Kidney glomerular epithelial cell (primary cell): ENCODE data around the gene ARMC8.

ENCODE experiments used
- DNase-seq: peaks from one replicate; lab custom pipeline; 2025; lab: John Stamatoyannopoulos, UW

The ARMC8 gene

DNA sequence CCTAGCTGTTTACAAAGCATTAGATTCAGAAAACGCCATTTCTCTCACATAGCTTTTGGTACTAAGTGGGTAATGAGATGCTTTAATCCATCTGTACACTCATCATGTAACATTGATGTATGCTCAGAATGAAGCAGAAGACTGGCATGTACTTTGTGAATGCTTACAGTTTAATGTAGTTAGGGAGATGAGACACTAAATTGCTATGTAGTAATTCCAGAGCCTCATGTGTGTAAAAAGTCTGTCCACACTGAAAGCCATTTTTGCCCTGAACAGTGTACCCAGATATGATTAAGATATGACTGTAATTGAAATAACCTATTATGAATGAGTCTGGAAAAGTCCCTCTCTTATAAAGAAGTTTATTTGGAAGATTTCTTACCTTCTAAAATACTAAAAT is 66.5 kb downstream of the ARMC8 start:
- DNase-seq = no peak

DNA sequence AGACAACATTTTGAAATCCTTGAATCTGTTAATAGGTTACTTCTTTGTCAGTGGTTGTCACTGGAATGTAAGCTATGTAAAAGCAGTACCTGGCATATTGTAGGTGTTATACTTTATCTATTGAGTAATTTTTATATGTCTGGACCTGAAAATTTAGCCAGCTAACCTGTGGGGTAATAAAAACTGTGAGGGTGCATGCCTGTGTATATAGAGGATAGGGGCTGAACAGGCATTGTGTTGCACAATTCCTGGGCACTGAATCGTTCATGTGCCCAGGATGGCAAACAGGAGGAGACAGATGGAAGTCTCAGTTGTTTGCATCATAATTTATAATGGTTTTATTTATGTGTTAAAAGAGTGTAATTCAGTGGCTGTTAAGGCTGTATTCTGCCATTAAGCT is 67.1 kb downstream of the ARMC8 start:
- peak; percentile 24 for DNase-seq

DNA sequence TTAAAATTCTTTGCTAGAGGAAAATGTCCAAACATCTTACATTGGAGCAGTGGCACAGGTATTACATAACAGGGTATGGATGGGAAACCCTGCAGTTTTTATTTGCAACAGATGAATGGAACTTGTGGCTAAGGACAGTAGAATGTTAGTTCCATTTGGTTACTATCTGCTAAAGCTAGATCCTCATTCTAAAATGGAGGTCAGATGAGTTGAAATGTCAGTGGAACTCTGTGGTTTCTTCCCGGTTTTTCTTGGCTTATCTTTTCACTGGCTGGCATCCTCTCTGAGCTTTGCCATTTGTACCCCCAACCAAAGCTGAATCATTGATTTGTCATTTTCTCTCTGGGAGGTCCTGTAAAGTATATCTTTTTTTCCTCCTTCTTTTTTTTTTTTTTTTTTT is 68.9 kb downstream of the ARMC8 start:
- no peak for DNase-seq

DNA sequence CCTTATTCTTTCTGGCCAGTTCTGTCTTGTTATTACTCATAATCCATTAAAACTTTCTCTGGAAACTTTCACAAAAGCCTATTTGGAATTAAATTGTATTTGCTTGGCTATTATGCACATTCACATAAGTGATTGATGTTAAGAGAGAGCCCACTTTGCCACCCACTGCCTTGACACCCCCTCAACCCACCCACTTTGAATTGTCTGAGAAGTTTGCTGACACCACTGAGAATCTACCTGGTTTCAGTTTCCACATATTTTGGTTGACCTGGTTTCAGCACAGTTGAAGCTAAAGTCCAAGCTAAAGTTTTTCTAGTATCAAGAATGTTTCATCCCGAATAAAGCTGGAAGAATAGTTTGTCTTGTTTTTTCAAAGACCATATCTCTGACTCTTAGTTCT is 70.9 kb downstream of the ARMC8 start:
- no peak for DNase-seq

DNA sequence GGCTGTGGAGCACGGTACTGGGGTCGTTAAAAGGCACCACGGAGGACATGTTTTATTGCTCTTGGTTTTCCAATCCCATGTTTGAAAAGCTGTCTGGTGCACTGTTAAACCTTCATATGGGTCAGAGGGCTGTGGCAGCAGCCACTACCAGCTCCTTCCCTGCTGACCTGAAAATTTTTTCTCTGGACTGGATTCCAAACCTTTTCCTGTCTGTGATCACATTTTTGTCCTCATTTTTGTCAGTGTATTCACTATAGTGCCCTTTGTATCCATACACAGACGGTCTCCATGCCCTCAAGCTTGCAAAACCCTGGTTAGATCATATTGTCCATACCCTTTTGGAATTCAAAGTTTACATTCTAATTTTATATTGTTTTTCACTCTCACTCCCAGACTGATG is 72.0 kb downstream of the ARMC8 start:
- DNase-seq = no peak

DNA sequence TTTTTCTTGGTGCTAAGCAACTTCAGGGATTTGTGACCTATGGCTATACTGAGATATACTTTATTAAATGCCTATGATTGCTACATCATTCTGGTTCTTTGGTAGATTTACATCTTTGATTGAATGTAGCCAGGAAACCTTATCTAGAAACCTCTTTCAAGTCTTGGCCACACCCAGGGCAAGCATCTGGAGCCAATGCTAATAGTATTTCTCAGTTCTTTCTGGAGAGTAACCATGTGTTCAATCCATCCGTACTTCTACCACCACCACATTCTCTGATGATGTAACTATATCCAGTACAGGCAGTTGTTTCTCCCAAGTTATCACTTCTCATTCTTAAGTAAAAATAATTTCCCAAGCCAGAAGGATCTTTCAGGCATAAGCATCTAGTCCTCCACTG is 73.5 kb downstream of the ARMC8 start:
- DNase-seq = no peak

DNA sequence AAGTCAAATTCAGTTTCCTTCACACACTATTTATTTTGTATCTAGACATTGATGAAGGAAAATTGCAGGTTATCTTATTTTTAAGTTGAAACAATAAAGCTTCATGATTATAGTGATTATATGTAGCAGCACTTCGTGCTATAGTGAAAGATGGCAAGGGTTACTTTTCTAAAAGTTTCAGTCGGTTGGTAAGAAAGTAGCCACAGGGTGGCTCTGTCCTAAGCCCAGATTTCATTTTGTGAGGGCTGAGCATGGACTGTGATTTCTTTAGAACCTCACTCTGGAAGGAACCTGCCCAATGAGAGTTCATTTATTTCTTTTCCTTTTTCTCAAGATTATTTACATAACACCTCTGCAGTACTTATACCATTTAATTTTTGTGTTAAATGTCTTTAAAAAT is 76.0 kb downstream of the ARMC8 start:
- DNase-seq = no peak

DNA sequence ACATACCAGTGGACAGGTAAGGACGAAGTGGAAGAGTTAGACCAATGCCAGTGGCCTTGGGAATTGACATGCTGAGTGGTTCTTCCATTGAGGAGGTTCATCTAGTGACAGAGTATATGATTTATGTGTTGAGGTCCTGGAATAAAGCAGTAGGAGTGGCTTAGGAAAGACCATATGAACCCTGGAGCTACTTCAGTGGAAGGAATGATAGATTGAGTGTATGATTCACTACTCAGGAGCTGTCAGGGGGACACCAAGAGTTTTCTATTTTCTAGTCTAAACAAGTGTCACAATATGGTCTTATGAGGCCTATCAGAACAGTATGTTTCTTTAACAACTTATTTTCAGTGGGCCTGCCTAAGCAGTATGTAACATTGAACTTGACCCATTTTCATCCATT is 78.6 kb downstream of the ARMC8 start:
- DNase-seq = no peak

DNA sequence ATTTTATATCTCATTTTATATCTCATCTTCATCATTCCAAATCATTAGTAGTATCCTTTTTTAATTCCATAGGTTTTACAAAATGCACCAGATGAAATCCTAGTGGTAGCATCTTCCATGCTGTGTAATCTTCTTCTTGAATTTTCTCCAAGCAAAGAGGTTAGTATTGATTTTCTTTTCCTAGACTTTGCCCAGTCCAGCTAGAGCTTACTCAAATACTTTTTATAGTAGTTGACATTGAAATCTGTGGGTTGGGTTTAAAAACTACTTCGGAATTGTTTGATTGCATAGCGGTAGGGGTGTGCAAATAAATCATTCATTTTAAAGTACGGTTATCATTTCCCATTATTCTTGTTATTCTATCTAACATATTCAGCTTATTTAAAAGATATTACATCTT is 80.0 kb downstream of the ARMC8 start:
- DNase-seq = no peak

- no peak for DNase-seq
Observed at GRCh38 chr3:138270245-138270644, 83.1 kb downstream of the ARMC8 start.

DNA sequence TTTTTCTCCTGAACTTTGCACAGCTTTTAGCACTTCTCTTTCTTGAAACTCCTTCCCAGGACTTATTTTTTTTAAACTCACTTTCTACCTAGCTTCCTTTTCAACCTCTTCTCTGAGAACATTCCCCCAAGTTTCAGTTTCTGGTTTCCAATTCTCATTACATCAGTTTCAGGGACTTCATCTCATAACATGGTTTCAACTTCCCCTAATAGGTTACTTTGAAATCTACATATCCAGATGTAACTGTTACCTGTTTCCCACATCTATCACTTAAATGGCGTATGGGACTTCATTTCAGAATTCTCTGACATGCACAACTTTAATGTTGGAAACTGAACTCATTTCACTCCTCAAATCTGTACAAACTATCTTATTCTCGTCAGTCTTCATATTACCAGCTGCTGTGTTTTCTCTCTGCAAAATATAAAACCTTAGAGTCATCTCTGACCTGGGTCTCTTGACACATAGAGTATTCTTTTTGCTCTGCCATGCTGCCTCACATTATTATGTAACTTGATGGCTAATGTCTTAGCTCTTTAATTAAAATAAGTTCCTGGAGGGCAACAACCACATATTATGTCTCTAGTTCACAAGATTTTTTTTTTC is 84.2 kb downstream of the ARMC8 start:
- no peak for DNase-seq

DNA sequence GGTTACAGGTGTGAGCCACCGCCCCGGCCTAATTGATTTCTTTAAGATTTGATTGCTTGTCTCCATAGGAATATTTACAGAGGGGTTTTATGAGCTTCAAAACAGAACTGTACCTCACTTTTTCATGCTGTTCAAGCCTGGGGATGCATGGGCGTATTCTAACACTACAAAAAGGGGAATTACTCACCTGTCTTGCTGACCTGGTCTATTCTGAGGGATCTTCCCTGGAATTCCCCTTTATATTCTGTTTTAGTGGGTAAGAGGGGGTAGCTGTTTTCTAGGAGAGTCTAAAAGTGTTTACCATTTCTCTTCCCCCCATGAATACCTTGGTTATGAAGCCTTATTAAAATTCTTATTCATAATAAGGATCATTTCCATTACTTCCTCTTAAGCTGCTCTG is 94.5 kb downstream of the ARMC8 start:
- DNase-seq = no peak

- DNase-seq = no peak
Observed at GRCh38 chr3:138282836-138283235, 95.7 kb downstream of the ARMC8 start.

DNA sequence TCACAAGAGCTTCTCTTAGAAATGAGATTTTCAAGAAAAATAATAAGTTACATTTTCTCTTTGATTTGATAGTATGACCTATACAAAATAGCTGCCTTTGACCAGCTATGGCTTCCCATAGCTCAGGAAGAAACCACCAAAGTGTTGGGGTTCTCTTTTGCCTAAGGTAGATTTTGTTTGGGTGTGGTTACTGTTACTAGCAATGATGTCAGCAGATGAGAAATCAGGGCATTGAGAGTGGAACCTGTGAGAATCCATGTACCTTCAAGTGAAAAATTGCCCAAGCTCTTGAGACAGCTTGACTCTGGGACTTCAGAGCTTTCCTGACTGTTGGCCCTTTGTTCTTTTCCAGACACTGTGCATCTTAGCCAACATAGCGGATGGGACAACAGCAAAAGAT is 97.0 kb downstream of the ARMC8 start:
- no peak for DNase-seq

DNA sequence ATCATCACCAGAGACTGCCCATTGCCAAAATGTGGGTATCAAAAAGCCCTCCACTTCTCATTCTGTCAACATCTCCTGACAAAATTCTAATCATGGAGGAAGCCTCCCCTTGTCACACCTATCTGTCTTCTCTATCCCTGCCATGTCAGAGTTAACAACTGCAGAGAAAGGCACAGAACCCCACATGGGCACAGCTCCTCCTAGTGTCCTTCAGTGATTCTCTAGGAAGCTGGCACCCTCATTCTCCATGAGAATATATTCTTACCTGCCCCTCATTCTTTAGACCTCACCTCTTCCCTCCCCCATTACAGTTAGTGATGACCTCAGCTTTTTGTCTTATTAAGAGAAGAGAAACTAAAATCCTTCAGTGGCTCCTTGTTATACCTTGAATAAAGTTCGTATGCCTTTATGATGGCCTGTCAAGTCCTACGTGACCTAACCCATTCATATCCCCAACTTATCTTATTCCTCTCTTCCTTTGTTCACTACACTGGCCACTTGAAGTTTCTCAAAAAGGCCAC is 97.9 kb downstream of the ARMC8 start:
- DNase-seq = no peak

DNA sequence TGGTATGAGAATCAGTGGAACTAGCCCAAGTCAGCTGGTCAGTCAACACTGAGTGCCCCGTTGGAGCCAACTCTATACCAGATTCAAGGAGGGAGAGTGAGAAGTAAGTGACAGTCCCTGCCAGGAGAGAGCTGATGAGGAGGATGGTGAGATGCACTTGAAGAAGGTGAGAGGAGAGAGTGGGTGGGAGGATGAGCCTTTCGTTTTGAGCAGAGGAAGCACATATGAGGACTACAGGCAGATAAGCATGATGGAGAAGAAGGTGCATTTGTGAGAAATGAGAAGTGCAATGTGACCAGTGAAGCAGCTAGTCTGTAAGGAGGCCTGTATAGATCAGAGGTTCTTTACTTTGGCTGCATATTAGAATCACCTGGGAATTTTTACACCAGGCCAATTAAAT is 102.2 kb downstream of the ARMC8 start:
- no peak for DNase-seq

- DNase-seq = no peak
Observed at GRCh38 chr3:138289701-138290100, 102.6 kb downstream of the ARMC8 start.

- no peak for DNase-seq
Observed at GRCh38 chr3:138296639-138297038, 109.5 kb downstream of the ARMC8 start.

DNA sequence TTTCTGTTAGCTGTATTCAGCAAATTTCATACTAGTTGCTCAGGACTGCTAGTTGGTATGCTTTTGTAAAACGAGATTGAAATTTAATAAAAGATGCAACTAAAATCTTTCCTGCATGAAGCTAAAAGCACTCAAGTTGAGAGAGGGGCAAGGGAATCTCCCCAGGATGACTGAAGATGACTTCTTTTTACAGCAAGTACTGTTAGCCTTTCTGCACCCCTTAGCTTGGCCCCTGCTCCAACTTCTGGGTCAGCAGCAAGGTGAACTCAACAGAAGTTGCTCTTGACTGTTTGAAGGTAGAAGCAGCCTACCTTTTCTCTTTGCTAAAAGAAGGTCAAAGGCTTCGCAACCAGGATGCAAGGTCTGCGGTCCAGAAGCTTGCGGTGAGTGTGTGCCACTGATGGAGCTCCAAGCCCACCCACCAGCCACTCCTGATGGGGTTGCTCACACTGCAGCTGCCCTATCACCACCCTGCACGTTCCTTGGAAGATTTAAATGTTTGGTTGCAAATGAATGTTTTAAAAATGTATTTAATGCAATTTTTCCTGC is 110.0 kb downstream of the ARMC8 start:
- DNase-seq = no peak

DNA sequence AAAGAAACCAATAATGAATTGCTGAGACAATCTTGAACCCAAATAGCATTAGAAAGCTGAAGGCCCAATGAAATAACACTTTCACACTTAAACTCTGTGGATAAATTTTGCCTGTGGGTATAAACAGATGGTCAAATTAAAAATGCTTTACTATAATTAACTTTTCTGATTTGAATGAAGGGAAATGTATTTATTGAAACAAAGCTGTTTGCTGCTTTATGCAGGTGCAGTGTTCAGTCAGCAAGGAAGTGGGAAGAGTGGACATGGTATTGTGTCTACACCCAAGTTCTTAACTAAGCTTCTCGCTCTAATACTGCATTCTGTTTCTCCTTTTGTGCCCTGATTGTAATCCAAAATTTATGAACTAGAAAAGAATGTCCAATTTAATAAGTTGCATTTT is 110.8 kb downstream of the ARMC8 start:
- DNase-seq = no peak

GRCh38 chr3:138300647-138301046 is 113.5 kb downstream of the ARMC8 start:
- no peak for DNase-seq

- DNase-seq = no peak
Observed at GRCh38 chr3:138303474-138303873, 116.4 kb downstream of the ARMC8 start.

DNA sequence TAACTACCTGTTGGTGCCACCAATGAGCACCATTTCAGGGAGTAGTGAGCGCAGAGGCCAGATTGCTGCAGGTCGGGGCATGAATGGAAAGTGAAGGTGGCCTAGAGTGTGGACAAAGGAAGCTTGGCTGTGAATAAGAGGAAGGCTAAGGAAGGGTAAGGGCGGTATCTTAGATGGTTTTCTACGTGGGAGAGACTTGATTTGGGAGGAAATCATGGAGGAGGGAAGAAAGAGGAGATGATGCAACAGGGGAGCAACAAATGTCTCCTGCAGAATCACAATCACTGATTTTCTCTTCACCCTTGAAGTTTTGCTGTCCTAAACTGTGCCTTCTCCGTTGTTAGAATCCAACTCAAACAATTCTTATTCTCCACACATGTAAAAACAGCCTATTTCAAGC is 120.8 kb downstream of the ARMC8 start:
- DNase-seq = no peak

- DNase-seq = no peak
Observed at GRCh38 chr3:138308783-138309182, 121.7 kb downstream of the ARMC8 start.
